Measurements from ENCODE around the gene AGO1.

The AGO1 gene

GRCh38 chr1:35901235-35901634 lies 18.2 kb downstream of the AGO1 start:
- Histone ChIP-seq H3F3A (ENCODE audit: control insufficient read depth, insufficient read depth) (no peaks in the 10 kb centered on the region), H3K4me1 (ENCODE audit: control insufficient read depth, low read length) (no peaks in the 10 kb centered on the region), H3K4me3 (ENCODE audit: low read length) (no peak overlapping the region), H4K20me1 (ENCODE audit: control insufficient read depth, insufficient read depth, low read depth, low read length) (no peaks in the 10 kb centered on the region), H3K79me2 (ENCODE audit: control insufficient read depth, low read length) (no peaks in the 10 kb centered on the region), H3K9me2 (replicated peaks; ENCODE audit: control insufficient read depth, low read length) (no peaks in the 10 kb centered on the region), H3K36me3 (ENCODE audit: control insufficient read depth, low read length) (peaks cover 46% of the 10 kb centered on the region), H3K27me3 (ENCODE audit: control insufficient read depth, low read length) (no peaks in the 10 kb centered on the region), H3K9me3 (ENCODE audit: control insufficient read depth, insufficient read depth, low read length) (no peaks in the 10 kb centered on the region), H3K27ac (ENCODE audit: low read depth, low read length) (no peak overlapping the region), H3K4me2 (ENCODE audit: low read length) (no peak overlapping the region)
- TF ChIP-seq EZH2phosphoT487 (IDR thresholded peaks at IDR 0.05; ENCODE audit: borderline replicate concordance, low read length) = no peak
- TF ChIP-seq, protein P1, sequence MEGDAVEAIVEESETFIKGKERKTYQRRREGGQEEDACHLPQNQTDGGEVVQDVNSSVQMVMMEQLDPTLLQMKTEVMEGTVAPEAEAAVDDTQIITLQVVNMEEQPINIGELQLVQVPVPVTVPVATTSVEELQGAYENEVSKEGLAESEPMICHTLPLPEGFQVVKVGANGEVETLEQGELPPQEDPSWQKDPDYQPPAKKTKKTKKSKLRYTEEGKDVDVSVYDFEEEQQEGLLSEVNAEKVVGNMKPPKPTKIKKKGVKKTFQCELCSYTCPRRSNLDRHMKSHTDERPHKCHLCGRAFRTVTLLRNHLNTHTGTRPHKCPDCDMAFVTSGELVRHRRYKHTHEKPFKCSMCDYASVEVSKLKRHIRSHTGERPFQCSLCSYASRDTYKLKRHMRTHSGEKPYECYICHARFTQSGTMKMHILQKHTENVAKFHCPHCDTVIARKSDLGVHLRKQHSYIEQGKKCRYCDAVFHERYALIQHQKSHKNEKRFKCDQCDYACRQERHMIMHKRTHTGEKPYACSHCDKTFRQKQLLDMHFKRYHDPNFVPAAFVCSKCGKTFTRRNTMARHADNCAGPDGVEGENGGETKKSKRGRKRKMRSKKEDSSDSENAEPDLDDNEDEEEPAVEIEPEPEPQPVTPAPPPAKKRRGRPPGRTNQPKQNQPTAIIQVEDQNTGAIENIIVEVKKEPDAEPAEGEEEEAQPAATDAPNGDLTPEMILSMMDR (IDR thresholded peaks at IDR 0.05; ENCODE audit: low read depth, low read length, poor library complexity, severe bottlenecking) = no peak

GRCh38 chr1:35902671-35903070 lies 19.7 kb downstream of the AGO1 start:
- Histone ChIP-seq H3K4me2 (ENCODE audit: low read length) (no peak overlapping the region), H3K27me3 (ENCODE audit: control insufficient read depth, low read length) (no peaks in the 10 kb centered on the region), H3K4me1 (ENCODE audit: control insufficient read depth, low read length) (no peaks in the 10 kb centered on the region), H3K27ac (ENCODE audit: low read depth, low read length) (no peak overlapping the region), H3K36me3 (ENCODE audit: control insufficient read depth, low read length) (peaks cover 53% of the 10 kb centered on the region), H3K4me3 (ENCODE audit: low read length) (no peak overlapping the region), H4K20me1 (ENCODE audit: control insufficient read depth, insufficient read depth, low read depth, low read length) (no peaks in the 10 kb centered on the region), H3K79me2 (ENCODE audit: control insufficient read depth, low read length) (no peaks in the 10 kb centered on the region), H3K9me2 (replicated peaks; ENCODE audit: control insufficient read depth, low read length) (no peaks in the 10 kb centered on the region), H3K9me3 (ENCODE audit: control insufficient read depth, insufficient read depth, low read length) (no peaks in the 10 kb centered on the region), H3F3A (ENCODE audit: control insufficient read depth, insufficient read depth) (no peaks in the 10 kb centered on the region)
- no peak for TF ChIP-seq EZH2phosphoT487 (IDR thresholded peaks at IDR 0.05; ENCODE audit: borderline replicate concordance, low read length)
- TF ChIP-seq, protein P1 (IDR thresholded peaks at IDR 0.05; ENCODE audit: low read depth, low read length, poor library complexity, severe bottlenecking) = no peak

DNA sequence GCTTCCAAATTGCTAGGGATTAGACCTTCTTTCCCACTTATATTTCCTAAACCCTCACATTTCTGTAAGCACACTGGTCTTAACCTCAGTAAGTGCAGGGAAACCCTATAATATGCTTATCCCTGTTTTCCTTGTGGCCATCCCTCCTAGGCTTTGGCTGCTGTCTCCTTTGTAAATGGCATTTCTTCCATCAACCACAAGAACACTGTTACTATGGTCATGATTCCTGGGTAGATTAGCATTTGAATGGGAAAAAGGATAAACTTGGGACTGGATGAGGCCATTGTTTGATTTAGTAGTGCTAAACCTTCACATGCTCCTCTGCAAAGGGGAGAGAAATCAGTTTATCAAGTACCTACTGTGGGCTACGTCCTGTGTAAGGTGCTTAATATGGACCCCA lies 31.7 kb downstream of the AGO1 start:
- no peak overlapping the region for H3K27ac ChIP-seq (ENCODE audit: low read depth, low read length)
- peaks cover 70% of the 10 kb centered on the region for H3K36me3 ChIP-seq (ENCODE audit: control insufficient read depth, low read length)
- H4K20me1 ChIP-seq (ENCODE audit: control insufficient read depth, insufficient read depth, low read depth, low read length) = no peaks in the 10 kb centered on the region
- no peak overlapping the region for H3K4me2 ChIP-seq (ENCODE audit: low read length)
- H3K9me2 ChIP-seq (replicated peaks; ENCODE audit: control insufficient read depth, low read length) = no peaks in the 10 kb centered on the region
- H3K27me3 ChIP-seq (ENCODE audit: control insufficient read depth, low read length) = no peaks in the 10 kb centered on the region
- no peaks in the 10 kb centered on the region; the same call in 1 of the 2 replicates for H3F3A ChIP-seq (ENCODE audit: control insufficient read depth, insufficient read depth)
- H3K9me3 ChIP-seq (ENCODE audit: control insufficient read depth, insufficient read depth, low read length) = no peaks in the 10 kb centered on the region
- TF ChIP-seq, protein P1 (IDR thresholded peaks at IDR 0.05; ENCODE audit: low read depth, low read length, poor library complexity, severe bottlenecking) = no peak
- no peak for TF ChIP-seq EZH2phosphoT487 (IDR thresholded peaks at IDR 0.05; ENCODE audit: borderline replicate concordance, low read length)
- H3K4me1 ChIP-seq (ENCODE audit: control insufficient read depth, low read length) = no peaks in the 10 kb centered on the region
- no peak overlapping the region for H3K4me3 ChIP-seq (ENCODE audit: low read length)
- H3K79me2 ChIP-seq (ENCODE audit: control insufficient read depth, low read length) = no peaks in the 10 kb centered on the region
